Measurements from ENCODE around the gene FBXL13.
A peak's percentile ranks its signal among the peaks of the same experiment; 100 is the strongest.
"Not testable (repeated sequence)": the region's sequence is repeated elsewhere in the genome, so short reads cannot be mapped to it uniquely, and the experiment has no call there.

The FBXL13 gene

DNA sequence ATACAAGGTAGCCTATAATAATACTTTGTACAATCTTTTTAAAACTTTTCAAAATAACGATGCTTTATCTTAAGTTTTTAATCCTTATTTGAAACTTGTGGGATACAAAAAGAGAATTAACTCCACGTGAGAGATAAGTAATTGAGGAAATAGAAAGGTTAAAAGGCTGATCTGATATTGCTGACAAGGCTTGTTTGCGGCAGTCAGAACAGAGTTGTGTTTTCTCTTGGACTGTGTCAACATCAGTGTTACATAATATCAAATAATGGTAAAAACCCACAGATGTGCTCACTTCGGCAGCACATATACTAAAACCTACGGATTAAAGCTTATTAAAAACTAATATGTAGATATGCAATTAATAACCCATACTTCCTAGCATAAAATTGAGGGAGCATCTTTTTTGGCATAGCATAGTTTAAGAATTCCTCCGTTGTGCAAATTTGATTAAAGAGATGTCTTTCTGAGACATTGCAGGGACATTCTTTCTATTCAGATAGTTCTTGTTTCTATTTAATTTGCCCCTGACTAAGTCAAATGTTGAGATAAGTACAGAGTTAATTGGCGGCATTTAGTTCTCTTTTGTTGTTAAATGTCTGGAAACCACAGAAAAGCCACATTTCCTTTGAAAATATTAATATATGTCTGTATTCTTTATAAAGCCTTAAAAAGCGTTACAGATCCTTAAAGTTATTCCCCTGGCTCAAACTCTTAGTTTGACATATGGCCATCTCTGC lies 262.5 kb downstream of the FBXL13 start:
- no peak for DNase-seq

DNA sequence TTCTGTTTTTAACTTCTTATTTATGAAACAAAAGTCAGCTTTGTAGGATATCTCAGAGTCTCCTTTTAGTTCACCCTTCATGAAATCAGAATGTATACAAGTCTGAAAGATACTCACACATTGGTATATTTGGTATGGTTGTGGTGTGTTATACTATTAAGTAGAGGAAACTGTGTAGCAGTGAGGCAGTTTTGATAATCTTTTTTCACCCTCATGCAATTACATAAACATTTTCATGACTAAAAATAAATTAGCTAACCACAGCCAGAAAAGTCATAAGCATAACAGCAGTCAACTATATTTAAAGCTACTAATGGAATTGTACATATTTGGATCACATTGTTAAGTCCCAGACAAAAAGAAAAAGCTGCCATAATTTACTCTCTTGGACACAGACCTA lies 263.7 kb downstream of the FBXL13 start:
- no peak for DNase-seq

DNA sequence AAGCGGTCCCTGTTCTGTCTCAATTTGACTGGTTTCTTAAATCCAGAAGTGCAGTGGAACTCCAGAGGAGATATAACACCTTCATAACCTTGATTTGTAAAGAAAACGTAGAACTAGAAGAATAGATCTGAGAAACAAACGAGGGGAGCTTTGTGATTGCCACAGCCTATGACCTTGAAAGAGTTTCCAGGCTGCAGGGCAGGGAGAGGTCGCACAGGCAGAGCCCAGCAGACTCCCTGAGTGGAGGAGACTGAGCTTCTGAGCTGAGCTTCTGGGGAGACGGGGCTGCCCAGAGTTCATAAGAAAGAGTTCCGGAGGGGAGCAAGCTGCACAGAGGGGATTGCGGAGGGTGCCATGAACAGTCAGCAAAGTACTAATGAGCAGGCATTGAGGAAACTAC lies 268.0 kb downstream of the FBXL13 start:
- DNase-seq, result no peak

DNA sequence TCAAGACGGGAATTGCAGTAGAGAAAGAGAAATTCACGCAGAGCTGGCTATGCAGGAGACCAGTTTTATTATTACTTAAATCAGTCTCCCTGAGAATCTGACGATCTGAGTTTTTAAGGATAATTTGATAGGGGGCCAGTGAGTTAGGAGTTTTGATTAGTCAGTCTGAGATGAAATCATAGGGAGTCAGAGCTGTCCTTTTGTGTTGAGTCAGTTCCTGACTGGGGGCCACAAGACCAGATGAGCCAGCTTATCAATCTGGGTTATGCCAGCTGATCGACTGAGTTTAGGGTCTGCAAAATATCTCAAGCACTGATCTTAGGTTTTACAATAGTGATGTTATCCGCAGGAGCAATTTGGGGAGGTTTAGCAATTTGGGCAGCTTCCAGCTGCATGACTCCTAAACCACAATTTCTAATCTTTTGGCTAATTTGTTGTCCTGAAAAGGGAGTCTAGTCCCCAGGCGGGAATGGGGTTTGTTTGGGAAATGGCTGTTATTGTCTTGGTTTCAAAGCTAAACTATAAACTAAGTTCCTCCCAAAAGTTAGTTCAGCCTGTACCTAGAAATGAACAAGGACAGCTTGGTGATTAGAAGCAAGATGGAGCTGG lies 278.5 kb downstream of the FBXL13 start:
- DNase-seq, result not testable (repeated sequence)

DNA sequence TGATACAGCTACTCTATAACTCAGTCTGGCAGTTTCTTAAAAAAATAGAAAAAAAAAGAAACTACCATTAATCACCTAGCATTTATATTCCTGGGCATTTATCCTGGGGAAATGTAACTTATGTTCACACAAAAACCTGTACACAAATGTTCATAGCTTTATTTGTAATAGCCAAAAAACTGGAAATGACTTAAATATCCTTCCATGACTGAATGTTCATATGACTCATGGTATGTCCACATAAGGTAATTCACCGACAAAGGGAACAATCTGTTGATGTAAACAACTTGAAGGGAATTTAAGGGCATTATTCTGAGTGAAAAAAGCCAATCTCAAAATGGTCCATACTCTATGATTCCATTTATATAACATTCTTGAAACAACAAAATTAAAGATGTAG lies 280.0 kb downstream of the FBXL13 start:
- DNase-seq, result not testable (repeated sequence)

DNA sequence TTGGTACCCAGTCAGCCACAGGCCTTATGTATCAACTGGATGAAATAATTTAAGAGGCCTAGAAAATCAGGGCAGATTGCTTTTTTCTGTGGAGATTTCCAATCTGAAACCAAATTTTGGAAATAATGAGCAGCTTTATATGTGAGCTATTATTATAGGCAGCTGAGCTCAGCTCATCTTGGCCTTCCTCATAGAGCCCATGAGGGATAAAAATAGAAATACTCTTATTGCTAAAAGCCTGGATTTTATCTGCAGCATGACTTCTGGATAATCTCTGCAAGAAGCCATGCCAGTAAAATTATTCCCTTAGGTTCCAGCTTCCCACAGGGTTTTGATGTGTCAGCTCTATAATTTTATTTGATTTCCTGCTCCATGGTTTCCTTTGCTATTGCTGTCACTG lies 282.8 kb downstream of the FBXL13 start:
- DNase-seq, result not testable (repeated sequence)

DNA sequence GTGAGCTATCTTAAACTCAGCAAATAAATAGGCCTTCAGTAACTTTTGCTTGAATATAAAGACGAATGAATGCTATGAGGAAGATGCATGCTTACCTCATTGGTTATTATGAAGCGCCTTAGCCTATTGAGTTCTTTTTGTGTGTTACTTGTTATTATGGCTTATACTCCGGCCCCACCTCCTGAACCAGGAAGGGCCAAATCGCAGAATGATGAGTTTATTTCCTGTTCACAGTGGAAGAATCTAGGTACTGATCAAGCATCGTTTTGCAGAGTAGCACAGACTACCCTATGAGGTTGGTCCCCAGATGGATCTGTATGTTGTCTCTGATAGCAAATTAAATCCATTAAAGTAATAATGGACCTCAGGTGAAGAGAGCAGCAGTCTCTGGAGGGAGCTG lies 283.2 kb downstream of the FBXL13 start:
- not testable (repeated sequence) for DNase-seq

DNA sequence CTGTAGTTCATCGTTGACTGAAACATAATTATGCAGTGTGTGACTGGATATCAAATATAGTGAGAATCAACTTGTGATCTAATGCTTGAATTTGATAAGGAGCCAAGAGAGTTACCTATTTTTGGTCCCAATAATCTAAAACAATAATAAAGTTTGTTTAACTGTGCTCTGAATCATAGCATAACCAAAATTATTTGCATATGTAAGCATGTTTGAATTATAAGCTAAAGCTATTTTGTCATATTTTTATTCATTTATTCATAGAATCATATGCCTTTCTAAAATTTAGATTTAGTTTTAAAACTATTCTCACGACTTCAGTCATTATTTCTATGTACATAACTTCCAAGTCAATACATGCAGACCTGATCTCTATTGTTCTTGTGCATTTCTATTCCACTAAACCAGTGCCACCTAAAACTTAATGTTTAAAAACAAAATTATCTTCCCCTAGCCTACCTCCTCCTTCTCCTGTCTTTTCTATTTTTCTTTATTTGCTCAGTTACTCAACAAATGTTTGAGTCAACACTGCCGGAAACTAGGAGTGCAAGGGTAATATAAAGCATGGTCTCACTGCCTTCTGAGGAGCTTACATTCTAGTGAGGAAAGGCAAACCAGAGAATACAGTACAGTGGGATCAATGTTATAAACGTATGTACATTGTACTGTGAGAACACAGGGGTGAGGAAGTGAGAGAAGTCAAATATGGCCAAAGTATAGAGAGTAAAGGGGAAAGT lies 284.1 kb downstream of the FBXL13 start:
- not testable (repeated sequence) for DNase-seq

DNA sequence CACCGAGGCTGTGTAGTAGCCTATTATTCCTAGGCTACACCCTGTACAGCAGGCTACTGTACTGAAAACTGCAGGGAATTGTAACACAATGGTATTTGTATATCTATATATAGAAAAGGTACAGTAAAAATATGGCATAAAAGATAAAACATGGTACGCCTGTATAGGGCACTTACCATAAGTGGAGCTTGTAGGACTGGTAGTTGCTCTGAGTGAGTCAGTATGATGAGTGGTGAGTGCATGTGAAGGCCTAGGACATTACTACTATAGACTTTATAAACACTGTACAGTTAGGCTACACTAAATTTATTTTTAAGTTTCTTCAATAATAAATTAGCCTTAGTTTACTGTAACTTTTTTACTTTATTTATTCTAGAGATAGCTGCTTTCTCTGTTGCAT lies 285.8 kb downstream of the FBXL13 start:
- not testable (repeated sequence) for DNase-seq

DNA sequence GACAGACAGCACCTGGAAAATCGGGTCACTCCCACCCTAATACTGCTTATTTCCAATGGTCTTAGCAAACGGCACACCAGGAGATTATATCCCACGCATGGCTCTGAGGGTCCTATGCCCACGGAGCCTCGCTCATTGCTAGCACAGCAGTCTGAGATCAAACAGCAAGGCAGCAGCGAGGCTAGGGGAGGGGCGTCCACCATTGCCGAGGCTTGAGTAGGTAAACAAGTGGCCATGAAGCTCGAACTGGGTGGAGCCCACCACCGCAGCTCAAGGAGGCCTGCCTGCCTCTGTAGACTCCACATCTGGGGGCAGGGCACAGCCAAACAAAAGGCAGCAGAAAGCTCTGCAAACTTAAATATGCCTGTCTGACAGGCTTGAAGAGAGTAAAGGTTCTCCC lies 293.7 kb downstream of the FBXL13 start:
- not testable (repeated sequence) for DNase-seq

DNA sequence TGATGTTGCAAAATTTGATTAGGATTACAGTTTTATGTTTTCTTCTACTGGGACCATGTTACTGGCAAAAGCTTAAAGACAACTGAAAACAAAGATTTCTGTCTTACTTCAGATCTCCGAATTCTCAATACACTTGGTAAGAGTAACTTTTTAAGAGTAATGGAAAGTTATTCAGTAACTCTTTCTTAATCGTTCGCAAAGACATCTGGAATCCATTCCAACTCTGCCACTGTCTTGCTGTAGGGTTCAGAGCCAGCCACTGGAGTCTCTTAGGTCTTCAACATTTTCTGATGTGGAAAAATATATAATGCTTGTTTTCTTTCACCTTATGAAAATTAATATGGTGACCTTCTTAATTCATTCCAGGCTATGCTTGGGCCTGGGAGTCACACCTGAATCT lies 295.9 kb downstream of the FBXL13 start:
- DNase-seq, result not testable (repeated sequence)

DNA sequence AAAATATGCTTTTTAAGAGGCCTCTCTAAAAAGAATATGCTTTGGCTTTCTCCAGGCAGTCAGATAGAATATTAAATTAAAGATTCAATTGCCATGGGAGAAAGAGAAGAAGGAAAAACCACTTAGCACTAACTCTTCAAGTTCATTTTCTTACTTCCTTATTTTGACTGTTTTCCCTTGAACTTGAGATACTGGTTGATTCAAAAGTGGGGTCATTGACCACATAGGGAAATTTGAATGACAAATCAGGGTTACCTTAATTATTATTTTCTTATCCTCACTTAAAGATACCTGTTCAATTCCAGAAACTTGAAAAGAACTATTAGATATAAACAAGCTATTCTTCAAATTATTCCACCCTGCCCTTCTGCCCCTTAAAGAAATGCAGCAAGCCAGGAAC lies 298.4 kb downstream of the FBXL13 start:
- peak; percentile 57 for DNase-seq

DNA sequence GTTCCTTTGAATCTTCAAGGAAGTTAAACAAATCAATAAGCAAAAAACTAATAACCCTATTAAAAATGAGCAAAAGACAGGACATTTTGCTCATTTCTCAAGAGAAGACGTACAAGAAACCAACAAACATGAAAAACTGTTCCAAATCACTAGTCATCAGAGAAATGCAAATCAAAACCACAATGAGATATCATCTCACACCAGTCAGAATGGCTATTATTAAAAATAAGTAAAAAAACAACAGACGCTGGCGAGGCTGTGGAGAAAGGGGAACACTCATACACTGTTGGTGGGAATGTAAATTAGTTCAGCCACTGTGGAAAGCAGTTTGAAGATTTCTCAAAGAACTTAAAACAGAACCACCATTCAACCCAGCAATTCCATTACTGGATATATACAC lies 304.1 kb downstream of the FBXL13 start:
- not testable (repeated sequence) for DNase-seq

DNA sequence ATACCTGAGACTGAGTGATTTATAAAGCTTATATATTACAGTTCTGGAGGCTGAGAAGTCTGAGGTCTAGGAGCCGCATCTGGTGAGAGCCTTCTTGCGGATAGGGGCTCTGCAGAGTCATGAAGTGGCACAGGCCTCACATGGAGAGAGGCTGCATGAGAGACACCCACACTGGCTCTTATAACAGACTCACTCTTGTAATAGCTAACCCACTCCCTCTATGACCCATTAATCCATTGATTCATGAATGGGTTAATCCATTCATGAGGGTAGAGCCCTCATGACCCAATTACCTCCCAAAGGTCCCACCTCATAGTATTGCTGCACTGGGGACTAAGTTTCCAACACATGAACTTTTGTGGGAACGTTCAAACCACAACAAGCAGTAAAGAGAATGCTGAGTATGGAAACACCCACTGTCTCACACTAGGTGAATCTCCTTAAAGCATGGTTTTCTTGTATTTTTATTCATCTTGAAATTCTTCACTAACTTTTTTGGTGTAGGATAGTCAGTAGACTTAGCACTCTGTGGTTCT lies 304.9 kb downstream of the FBXL13 start:
- DNase-seq, result not testable (repeated sequence)

DNA sequence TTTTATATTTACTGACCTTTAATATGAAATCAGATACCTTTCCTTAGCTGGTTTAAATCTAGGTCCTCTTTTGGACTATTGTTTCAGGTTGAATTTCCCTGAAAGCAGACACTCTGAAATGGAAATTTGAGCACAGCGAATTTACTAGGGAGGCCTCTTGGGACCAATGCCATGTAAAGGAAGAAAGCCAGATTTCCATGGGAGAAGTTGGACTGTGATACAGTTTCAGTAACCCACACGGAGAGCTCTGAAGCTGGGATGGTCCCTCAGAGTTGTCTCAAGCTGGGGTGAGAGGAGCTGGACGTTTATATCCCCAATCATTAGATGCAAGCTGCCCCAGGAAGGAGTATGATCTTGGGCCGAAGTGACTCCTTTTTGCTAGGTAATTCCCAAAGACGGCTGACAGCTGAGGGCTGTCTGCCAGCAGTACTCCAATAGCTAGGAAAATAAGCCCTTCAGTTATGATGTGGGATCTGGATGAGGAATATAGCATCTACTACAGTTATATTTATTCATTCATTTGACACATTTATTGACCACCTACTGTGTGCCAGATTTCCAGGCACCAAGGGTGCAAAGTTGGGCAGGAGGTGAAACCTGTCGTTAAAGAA lies 311.2 kb downstream of the FBXL13 start:
- DNase-seq, result not testable (repeated sequence)

Data from MV-4-11 (cell line).